Colonic mucosa (tissue), 4 donors: ENCODE measurements around the gene FGD5. TPM values are rescaled to one million over a fixed set of nuclear protein-coding genes. Genes with fewer than 3 reads are reported as not detected.

Source experiments
- DNase-seq: peaks from one replicate; pipeline ENCODE4 v3.0.0-alpha.2; 2020
- H3K27ac ChIP-seq: fragments of 200-600 bp; one replicate; pipeline ENCODE4 v1.8.0; 2021
- H3K27me3 ChIP-seq: fragments of 200-600 bp; one replicate; pipeline ENCODE4 v1.8.0; 2021
- H3K36me3 ChIP-seq: fragments of 200-600 bp; one replicate; pipeline ENCODE4 v1.8.0; 2021
- H3K4me1 ChIP-seq: fragments of 200-600 bp; one replicate; pipeline ENCODE4 v1.8.0; 2021; ENCODE audit warnings: mild to moderate bottlenecking
- H3K4me3 ChIP-seq: fragments of 200-600 bp; one replicate; pipeline ENCODE4 v1.8.0; 2021
- H3K9ac ChIP-seq, 2 donors: one replicate each; pipeline ENCODE4 v1.7.0; 2013; ENCODE audit warnings: control low read depth in 2 of 2, low read depth in 2 of 2, low read length in 2 of 2
- H3K9me3 ChIP-seq: fragments of 200-600 bp; one replicate; pipeline ENCODE4 v1.8.0; 2021
- CTCF ChIP-seq: fragments of 200-600 bp; IDR thresholded peaks from one replicate; pipeline ENCODE4 v1.8.0; 2022; ENCODE audit warnings: antibody characterized with exemption, mild to moderate bottlenecking
- intact Hi-C: fragments of 100-400 bp; cut with DNase I; formaldehyde crosslinking; loops from one replicate; pipeline ENCODE4 v1.14.1; 2022
- total RNA-seq, 2 donors: library from RNA; stranded (reverse); fragmentation: NEBNext Ultra II Directional in 1 of 2; extraction: Animal tissue kit (Norgen Biotek cat#: 25700) in 1 of 2; gene quantifications; one replicate each; pipeline ENCODE4 v1.2.1, GENCODE V29; 2021
- donor health status: healthy.
- donor health status: DM: no; HTN: no; CAD: no.
- donor health status: DM: no; HTN: no; CAD: no.

The FGD5 gene
- total RNA-seq, 2 donors from 2014 or later = 4.4 to 8.7 TPM

GRCh38 chr3:14943042-14943441 is 124.3 kb downstream of the FGD5 start:
- DNase-seq = no peak
- no peaks in the 10 kb centered on the region for H3K9me3 ChIP-seq
- H3K27ac ChIP-seq = no peak overlapping the region
- TF ChIP-seq CTCF = no peak
- no peaks in the 10 kb centered on the region for H3K27me3 ChIP-seq
- H3K4me1 ChIP-seq = no peaks in the 10 kb centered on the region
- intact Hi-C loops = no loop called here
- H3K9ac ChIP-seq = no peak overlapping the region
- H3K36me3 ChIP-seq = no peaks in the 10 kb centered on the region
- H3K4me3 ChIP-seq = no peak overlapping the region

- Histone ChIP-seq H3K4me3 (peak overlapping the region; percentile 74), H3K4me1 (peaks cover 5% of the 10 kb centered on the region)
These were observed 127.5 kb downstream of the FGD5 start for GRCh38 chr3:14946236-14946635.

GRCh38 chr3:14946739-14947099 is 128.0 kb downstream of the FGD5 start:
- TF ChIP-seq CTCF = no peak
- Histone ChIP-seq H3K27ac (peak overlapping the region; percentile 99), H3K9ac (peak overlapping the region; percentile 88 to 97), H3K4me1 (peaks cover 5% of the 10 kb centered on the region), H3K27me3 (no peaks in the 10 kb centered on the region), H3K36me3 (no peaks in the 10 kb centered on the region), H3K4me3 (peak overlapping the region; percentile 74), H3K9me3 (no peaks in the 10 kb centered on the region)
- intact Hi-C loops = no loop called here
- DNase-seq = no peak

More at GRCh38 chr3:14946236-14946635, 127.5 kb downstream of the FGD5 start:
- no peaks in the 10 kb centered on the region for H3K27me3 ChIP-seq
- H3K27ac ChIP-seq = peak overlapping the region; percentile 99
- peak overlapping the region; percentile 88 to 97 for H3K9ac ChIP-seq
- intact Hi-C loops = no loop called here
- TF ChIP-seq CTCF = no peak
- no peaks in the 10 kb centered on the region for H3K9me3 ChIP-seq
- H3K36me3 ChIP-seq = no peaks in the 10 kb centered on the region
- DNase-seq = no peak

GRCh38 chr3:14947100-14947885 is 128.5 kb downstream of the FGD5 start, which contains the start of gene NR2C2:
Gene NR2C2 (plus strand): TSS chr3:14947583. CDS start chr3:15003915, 56,332 bp downstream.
- Histone ChIP-seq H3K36me3 (no peaks in the 10 kb centered on the region), H3K9ac (peak within 1 kb of the TSS; percentile 89 to 97), H3K4me1 (peaks cover 5% of the 10 kb centered on the region), H3K27ac (peak within 1 kb of the TSS; percentile 99), H3K27me3 (no peaks in the 10 kb centered on the region), H3K4me3 (peak within 1 kb of the TSS; percentile 74), H3K9me3 (no peaks in the 10 kb centered on the region)
- DNase-seq = peak; percentile 91
- TF ChIP-seq CTCF = no peak
- intact Hi-C loops = no loop called here

- TF ChIP-seq CTCF = no peak
- no peaks in the 10 kb centered on the region for H3K27me3 ChIP-seq
- H3K27ac ChIP-seq = peak overlapping the region; percentile 99
- peak; percentile 98 for DNase-seq
- peaks cover 5% of the 10 kb centered on the region for H3K4me1 ChIP-seq
- peak overlapping the region; percentile 74 for H3K4me3 ChIP-seq
- H3K9me3 ChIP-seq = no peaks in the 10 kb centered on the region
- H3K36me3 ChIP-seq = no peaks in the 10 kb centered on the region
- intact Hi-C loops = no loop called here
- peak overlapping the region; percentile 68 to 89 for H3K9ac ChIP-seq
These were observed 129.3 kb downstream of the FGD5 start for GRCh38 chr3:14947886-14948608.
